H1 (cell line): ENCODE results near the gene ZNF516. TPM values are rescaled to one million over a fixed set of nuclear protein-coding genes. Genes with fewer than 3 reads are reported as not detected.

ENCODE experiments used
- BCL11A ChIP-seq, 2 experiments: IDR thresholded peaks; one replicate each; pipeline ENCODE4 v1.6.1; 2011; ENCODE audit warnings: low read depth in 2 of 2, low read length in 2 of 2, mild to moderate bottlenecking in 2 of 2
- EP300 ChIP-seq, 2 experiments: IDR thresholded peaks; 1 replicate in 1 of 2; 2 replicates in 1 of 2; pipeline ENCODE4 v1.6.1; 2011 to 2012; ENCODE audit warnings: low read depth in 2 of 2, low read length in 2 of 2, mild to moderate bottlenecking in 2 of 2, borderline replicate concordance in 1 of 2, inconsistent platforms in 1 of 2, moderate library complexity in 1 of 2
- HDAC2 ChIP-seq, 2 experiments: fragments of 300-600 bp in 1 of 2; sonication (generic) in 1 of 2; IDR thresholded peaks; 2 replicates each; pipeline ENCODE4 v1.6.1; 2011 to 2012; ENCODE audit warnings: low read depth in 2 of 2, low read length in 2 of 2, mild to moderate bottlenecking in 2 of 2, moderate library complexity in 2 of 2, borderline replicate concordance in 1 of 2, inconsistent platforms in 1 of 2
- JUND ChIP-seq: IDR thresholded peaks from 2 replicates; pipeline ENCODE4 v1.6.1; 2011; ENCODE audit warnings: mild to moderate bottlenecking, improper control_type of control experiment, low read length
- RBBP5 ChIP-seq: IDR thresholded peaks from 2 replicates; pipeline ENCODE4 v1.7.1; 2012; ENCODE audit warnings: low read depth, mild to moderate bottlenecking, inconsistent platforms, low read length, moderate library complexity, borderline replicate concordance
- SRF ChIP-seq: IDR thresholded peaks from 2 replicates; pipeline ENCODE4 v1.6.1; 2011; ENCODE audit warnings: mild to moderate bottlenecking, low read depth, low read length, moderate library complexity
- ZNF274 ChIP-seq: IDR thresholded peaks from 2 replicates; pipeline ENCODE4 v1.7.0; 2012; ENCODE audit warnings: low read length, borderline replicate concordance; ENCODE audit errors: extremely low read depth
- polyA plus RNA-seq, 7 experiments: library from polyadenylated mRNA; depleted of rRNA in 3 of 7; stranded (reverse) in 5 of 7; unstranded in 2 of 7; fragments of >200 nt in 5 of 7; fragments of 200-250 nt in 2 of 7; gene quantifications; 1 replicate in 5 of 7; 2 replicates in 1 of 7; 4 replicates in 1 of 7; pipeline versions ENCODE4 v1.2.1 to v1.2.3, GENCODE V29; 2011 to 2013; ENCODE audit warnings: missing spikeins in 2 of 7, mixed read lengths in 2 of 7
- total RNA-seq: library from RNA; stranded (reverse); fragmentation: NEBNext Ultra II Directional; extraction: Animal tissue kit (Norgen Biotek cat#: 25700); gene quantifications from 2 replicates; pipeline ENCODE4 v1.2.1, GENCODE V29; 2021
- TF ChIP-seq, protein P1 (sequence below): fragments of 300-600 bp; sonication (generic); IDR thresholded peaks from 2 replicates; pipeline ENCODE4 v1.7.1; 2012; ENCODE audit warnings: low read length, moderate library complexity, mild to moderate bottlenecking, inconsistent platforms; ENCODE audit not compliant: insufficient replicate concordance

ZNF516 gene
- total and polyA plus RNA-seq, 2 of the 8 experiments (the other 6 are each of a cell fraction or from before 2014, with no cell fraction given), result 7.3 to 17.0 TPM

GRCh38 chr18:76461148-76461547 lies 33.9 kb downstream of the ZNF516 start (continued):
- TF ChIP-seq, protein P1, sequence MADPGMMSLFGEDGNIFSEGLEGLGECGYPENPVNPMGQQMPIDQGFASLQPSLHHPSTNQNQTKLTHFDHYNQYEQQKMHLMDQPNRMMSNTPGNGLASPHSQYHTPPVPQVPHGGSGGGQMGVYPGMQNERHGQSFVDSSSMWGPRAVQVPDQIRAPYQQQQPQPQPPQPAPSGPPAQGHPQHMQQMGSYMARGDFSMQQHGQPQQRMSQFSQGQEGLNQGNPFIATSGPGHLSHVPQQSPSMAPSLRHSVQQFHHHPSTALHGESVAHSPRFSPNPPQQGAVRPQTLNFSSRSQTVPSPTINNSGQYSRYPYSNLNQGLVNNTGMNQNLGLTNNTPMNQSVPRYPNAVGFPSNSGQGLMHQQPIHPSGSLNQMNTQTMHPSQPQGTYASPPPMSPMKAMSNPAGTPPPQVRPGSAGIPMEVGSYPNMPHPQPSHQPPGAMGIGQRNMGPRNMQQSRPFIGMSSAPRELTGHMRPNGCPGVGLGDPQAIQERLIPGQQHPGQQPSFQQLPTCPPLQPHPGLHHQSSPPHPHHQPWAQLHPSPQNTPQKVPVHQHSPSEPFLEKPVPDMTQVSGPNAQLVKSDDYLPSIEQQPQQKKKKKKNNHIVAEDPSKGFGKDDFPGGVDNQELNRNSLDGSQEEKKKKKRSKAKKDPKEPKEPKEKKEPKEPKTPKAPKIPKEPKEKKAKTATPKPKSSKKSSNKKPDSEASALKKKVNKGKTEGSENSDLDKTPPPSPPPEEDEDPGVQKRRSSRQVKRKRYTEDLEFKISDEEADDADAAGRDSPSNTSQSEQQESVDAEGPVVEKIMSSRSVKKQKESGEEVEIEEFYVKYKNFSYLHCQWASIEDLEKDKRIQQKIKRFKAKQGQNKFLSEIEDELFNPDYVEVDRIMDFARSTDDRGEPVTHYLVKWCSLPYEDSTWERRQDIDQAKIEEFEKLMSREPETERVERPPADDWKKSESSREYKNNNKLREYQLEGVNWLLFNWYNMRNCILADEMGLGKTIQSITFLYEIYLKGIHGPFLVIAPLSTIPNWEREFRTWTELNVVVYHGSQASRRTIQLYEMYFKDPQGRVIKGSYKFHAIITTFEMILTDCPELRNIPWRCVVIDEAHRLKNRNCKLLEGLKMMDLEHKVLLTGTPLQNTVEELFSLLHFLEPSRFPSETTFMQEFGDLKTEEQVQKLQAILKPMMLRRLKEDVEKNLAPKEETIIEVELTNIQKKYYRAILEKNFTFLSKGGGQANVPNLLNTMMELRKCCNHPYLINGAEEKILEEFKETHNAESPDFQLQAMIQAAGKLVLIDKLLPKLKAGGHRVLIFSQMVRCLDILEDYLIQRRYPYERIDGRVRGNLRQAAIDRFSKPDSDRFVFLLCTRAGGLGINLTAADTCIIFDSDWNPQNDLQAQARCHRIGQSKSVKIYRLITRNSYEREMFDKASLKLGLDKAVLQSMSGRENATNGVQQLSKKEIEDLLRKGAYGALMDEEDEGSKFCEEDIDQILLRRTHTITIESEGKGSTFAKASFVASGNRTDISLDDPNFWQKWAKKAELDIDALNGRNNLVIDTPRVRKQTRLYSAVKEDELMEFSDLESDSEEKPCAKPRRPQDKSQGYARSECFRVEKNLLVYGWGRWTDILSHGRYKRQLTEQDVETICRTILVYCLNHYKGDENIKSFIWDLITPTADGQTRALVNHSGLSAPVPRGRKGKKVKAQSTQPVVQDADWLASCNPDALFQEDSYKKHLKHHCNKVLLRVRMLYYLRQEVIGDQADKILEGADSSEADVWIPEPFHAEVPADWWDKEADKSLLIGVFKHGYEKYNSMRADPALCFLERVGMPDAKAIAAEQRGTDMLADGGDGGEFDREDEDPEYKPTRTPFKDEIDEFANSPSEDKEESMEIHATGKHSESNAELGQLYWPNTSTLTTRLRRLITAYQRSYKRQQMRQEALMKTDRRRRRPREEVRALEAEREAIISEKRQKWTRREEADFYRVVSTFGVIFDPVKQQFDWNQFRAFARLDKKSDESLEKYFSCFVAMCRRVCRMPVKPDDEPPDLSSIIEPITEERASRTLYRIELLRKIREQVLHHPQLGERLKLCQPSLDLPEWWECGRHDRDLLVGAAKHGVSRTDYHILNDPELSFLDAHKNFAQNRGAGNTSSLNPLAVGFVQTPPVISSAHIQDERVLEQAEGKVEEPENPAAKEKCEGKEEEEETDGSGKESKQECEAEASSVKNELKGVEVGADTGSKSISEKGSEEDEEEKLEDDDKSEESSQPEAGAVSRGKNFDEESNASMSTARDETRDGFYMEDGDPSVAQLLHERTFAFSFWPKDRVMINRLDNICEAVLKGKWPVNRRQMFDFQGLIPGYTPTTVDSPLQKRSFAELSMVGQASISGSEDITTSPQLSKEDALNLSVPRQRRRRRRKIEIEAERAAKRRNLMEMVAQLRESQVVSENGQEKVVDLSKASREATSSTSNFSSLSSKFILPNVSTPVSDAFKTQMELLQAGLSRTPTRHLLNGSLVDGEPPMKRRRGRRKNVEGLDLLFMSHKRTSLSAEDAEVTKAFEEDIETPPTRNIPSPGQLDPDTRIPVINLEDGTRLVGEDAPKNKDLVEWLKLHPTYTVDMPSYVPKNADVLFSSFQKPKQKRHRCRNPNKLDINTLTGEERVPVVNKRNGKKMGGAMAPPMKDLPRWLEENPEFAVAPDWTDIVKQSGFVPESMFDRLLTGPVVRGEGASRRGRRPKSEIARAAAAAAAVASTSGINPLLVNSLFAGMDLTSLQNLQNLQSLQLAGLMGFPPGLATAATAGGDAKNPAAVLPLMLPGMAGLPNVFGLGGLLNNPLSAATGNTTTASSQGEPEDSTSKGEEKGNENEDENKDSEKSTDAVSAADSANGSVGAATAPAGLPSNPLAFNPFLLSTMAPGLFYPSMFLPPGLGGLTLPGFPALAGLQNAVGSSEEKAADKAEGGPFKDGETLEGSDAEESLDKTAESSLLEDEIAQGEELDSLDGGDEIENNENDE, result no peak
- TF ChIP-seq SRF (no peak), ZNF274 (no peak), RBBP5 (no peak), JUND (no peak), BCL11A (IDR thresholded peaks at IDR 0.05; ENCODE audit: low read depth in 2 of 2, low read length in 2 of 2) (no peak), HDAC2 (IDR thresholded peaks at IDR 0.05; ENCODE audit: borderline replicate concordance in 1 of 2, low read depth in 2 of 2, low read length in 2 of 2) (no peak), EP300 (IDR thresholded peaks at IDR 0.05; ENCODE audit: borderline replicate concordance in 1 of 2, low read depth in 2 of 2, low read length in 2 of 2) (no peak)
